HG03571 (cell line): Measurements from ENCODE around the gene BEND7.

Source experiments
- ATAC-seq: cut with Tn5 transposase; IDR thresholded peaks from one replicate; pipeline ENCODE4 v1.9.1; 2021; ENCODE audit not compliant: unreplicated experiment

BEND7 gene

DNA sequence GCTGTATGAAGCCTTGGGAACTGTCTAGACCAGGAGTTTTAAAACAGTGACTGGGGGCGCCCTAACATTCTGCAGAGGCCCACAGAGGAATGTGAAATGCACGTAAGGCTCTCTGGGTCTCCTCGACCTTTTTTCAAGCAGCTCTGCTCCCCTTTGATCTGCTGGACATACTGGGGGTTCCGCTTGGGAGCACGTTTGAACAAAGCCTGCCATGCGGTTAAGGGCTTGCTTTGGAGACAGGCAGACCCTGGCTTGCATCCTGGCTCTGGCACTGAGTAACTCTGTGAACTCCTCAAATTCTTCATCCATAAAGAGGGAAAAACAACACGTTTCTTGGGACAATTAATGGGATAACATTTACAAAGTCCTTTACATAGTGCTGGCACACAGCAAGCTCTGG is 7.8 kb downstream of the BEND7 start:
- ATAC-seq = no peak

DNA sequence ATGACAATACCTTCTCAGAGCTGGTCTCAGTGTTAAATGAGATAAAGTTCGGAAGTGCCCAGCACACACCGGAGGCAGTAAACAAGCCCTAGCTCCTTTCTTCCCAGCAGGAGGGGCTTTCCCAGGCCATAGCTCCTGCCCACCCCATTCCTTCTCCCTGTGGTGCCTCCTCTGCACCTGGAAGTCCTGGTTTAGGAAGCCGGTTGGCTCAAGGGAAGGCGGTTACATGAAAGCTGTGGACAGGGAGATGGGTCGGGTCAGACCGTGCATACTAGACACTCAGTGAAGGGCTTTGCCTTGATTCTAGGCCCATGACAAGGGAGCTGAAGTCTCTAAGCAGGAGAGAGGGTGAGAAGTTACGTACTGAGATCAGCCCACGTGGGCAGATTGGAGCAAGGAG is 8.6 kb downstream of the BEND7 start:
- ATAC-seq = no peak

DNA sequence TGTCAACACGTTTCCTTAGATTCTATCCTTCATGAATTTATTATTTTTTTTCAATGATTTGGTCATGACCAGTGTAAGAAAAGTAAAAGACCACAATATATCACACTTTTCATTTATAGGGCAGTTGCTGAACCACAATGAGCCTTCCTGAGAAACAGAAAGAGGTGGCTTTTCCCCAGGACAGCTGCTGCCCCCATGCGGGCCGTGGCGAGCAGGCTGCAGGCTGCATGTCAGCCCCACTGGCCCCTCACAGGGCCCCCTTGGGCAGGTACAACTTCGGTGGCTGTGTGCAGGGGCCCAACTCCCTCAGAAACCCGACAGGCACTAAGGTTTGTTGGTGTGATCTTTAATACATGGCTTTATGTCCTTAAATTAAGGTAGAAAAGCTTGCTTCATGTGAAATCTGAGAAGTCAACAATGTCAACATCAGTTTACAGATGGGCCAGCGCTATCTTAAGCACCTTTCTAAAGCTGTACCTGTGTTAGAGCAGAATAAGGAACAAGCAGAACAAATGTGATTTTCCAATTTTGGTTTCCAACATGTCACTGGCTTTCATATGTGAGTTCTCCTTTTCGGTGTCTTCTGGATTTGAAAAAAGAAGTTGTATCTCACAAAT is 10.6 kb downstream of the BEND7 start:
- ATAC-seq = no peak

DNA sequence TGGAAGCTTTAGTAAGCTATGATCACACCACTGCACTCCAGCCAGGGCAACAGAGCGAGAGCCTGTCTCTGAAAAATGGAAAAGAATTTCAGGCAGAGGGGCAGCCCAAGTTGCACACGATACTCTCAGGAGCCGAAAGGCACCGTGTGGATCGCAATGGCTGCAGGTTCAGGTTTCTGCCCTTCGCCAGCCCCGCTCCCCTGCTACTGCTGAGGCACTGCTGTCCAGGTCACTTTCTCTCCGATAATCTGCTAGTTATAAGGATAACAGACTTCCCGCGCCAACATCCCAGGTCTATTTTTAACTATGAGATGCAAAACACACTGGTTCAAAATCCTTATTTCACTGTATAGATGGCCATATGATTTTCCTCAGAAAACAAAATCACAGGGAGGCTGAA is 11.1 kb downstream of the BEND7 start:
- ATAC-seq = no peak

DNA sequence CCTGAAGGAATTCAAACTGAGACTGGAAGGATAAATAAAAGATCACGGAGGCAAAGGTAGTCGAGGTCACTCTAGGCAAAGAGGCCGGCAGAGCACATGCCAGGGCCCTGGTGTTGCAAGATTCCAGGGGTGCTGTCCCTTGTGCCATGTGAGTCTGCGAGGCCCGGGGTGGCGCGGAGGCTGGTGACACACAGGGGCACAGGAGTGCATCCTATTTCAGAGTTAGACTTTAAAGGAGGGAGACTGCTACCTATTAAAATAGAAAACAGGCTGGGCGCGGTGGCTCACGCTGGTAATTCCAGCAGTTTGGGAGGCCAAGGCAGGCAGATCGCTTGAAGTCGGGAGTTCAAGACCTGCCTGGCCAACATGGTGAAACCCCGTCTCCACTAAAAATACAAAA is 12.6 kb downstream of the BEND7 start:
- ATAC-seq = no peak

DNA sequence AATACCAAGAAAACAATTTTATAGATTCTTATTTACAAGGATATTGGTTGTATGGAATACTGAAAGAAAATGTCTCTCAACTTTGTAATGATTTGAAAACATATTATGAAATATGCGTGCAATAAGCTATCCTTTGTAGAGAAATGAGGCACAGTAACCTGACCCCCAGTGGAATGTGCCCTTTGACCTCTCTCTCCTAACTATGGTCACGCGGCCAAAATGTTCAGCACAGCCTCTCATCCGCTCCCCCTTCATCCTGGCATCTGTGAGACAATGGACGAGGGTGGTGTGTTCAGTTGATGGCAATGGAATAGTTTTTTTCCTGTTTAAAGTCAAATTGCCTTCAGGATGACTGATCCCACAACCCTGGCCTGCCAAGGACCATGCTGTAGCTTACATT is 13.3 kb downstream of the BEND7 start:
- ATAC-seq = no peak

DNA sequence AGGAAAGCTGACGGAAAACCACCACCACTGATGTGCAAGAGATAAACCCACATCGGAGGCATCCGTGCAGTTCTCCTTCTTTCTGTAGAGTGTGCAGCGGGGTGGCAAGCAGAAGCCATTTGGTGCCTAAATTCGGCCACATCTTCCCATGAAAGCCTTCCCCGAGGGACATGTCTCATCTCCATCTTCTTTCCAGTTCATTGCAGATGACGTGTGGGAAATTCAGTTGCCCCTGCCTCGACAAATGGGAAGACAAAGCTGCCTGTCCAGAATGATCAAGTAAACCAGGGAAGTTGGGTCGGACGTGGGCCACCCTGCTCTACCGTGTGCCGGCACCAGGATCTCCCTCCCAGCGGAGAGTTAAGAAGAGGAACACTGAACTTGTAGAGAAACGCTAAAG is 14.5 kb downstream of the BEND7 start:
- ATAC-seq = no peak

DNA sequence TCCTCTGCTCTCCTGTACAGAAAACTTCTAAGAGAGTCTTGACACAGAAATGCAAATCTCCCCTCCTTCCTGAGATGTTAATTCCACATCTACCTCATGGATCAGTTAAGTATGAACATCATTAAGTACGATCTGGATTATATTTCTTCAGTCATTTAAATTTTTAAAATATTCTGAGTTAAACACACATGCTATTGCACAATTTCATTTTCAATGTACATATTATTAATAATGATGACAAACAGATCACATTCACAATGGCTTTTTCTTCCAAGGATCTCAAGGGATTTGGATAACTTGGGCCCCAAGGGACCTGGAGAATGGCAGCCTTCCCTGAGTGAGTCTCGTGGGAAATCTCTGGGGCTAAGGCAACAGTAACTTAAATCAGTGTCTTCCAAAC is 16.2 kb downstream of the BEND7 start:
- no peak for ATAC-seq

DNA sequence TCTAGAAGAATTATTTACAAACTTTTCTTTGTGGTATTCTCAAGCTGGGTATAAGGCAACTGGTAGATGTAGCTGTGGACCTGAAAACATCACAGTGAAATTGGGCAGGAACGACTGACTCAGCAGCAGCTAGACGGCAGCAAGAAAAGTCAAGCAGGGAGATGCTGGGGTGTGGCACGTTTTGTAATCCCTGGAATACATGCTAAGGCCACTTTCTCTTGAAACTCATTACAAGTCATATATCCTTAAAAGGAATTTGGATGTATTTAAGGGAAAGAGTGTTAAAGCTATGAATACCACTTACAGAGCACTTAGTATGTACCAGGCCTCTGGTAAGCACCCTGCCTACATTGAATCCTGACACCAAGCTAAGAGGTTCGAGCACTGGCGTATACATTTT is 17.4 kb downstream of the BEND7 start:
- ATAC-seq = no peak

DNA sequence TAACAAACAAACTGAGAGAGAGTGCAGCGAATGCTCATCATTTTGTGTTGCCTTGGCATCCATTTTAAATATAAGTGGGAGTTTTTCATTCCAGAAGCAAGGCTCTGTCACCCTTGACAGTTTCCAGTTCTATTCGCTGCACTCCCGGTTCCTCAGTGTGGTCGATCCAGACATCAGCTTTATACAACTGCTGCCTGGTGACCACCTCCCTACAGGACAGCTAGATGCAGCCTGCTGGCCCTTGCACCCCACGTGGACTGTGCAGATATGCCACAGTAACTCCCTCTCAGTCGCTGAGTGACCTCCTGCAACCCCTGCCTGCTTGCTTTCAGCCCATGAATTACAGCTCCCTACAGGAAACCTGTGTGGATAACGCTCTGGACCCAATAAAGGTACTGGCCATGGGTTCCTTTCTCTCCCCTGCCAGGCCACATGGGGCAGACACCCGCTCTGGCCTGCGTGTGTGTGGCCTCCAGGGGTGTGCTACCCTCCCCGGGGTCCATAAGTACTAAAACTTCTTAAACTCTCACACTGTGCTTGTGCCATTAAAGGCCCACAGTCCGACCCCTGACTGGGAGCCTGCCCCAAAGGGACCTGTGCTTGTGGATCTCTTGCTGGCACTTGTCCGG is 23.6 kb downstream of the BEND7 start:
- ATAC-seq = no peak

DNA sequence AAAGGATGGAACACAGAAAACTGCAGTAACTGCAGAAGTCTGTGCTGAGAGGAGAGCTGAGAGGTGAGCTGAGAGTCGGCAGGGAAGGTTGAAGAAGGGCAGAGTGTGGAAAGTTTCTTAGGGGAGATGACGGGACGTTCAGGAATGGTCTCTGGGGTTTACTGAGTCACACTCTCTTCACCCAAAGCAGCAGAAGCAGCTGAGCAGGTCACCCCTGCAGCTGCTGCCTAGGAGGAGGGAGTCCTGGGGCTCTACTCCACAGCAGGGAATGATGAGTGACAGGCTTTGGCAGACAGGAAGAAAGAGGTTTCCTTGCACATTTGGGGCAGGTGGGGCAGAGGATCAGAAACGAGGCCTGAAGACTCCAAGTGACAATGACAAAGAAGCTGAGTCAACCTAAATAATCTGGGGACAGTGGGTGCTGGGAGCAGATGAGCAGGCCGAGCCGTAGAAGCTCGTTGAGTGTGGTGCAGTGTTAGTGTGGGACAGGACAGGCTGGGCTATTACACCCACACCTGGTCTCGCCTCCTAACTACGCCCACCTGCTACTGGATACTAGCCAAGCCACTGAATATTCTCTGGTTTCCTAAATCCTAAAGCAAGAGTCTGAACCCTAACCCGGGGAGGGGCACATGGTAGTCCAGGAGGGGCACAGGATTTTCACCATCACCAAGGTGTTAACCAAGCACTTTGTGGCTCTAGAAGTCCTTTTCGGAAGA is 24.9 kb downstream of the BEND7 start:
- ATAC-seq = no peak

DNA sequence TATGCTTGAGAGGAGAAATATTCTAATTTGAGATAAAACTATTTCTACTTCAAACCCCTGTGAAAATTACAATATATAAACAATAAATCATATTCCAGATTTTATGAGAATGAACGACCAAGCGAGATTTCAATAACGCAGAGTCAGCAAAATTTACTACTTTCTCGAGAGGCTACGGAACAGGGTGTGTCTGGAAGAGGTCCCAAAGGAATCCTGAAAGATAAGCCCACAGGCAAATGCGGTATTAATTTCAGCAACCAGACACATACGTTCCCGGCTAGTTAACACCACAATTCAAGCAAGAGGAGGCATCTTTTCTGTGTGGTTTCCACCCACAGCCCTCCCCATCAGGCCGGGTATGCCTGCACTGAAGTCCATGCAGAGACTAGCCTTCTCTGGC is 26.4 kb downstream of the BEND7 start:
- ATAC-seq = no peak

DNA sequence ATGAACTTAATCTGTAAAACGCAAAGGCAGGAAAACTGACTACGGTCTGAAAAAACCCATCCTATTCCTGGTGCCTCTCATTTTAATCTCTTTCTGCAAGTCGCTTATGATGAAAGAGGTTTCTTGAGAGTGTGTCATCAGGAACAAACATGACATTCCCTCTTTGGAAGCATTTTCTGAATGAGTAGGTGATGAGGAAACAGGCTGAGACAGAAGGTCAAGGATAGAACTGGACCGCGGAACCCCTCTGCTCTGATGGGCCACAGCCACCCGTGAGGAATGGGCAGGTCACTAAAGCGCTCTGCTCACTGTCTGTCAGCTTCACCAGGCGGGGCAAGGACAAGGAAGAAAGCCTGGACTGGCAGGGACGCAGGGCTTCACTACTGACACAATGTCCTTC is 28.6 kb downstream of the BEND7 start:
- no peak for ATAC-seq

DNA sequence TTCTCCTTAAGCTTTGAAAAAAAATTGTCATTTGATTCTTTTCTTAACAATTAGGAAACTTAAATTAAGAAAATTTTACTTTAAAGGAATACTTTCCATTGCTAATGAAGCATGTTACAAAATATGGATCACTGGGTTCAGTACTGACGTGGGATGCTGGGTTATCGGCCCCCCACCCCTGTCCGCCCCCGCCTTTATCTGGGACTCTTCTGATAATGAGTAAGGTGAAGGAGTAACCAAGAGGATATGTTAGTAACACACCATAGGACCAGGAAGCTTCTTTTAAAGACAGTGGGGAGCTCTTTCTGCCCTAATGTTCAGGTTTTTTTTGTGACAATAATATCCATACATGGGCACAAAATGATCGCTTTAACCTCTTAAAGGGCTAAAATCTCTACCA is 29.7 kb downstream of the BEND7 start:
- no peak for ATAC-seq

DNA sequence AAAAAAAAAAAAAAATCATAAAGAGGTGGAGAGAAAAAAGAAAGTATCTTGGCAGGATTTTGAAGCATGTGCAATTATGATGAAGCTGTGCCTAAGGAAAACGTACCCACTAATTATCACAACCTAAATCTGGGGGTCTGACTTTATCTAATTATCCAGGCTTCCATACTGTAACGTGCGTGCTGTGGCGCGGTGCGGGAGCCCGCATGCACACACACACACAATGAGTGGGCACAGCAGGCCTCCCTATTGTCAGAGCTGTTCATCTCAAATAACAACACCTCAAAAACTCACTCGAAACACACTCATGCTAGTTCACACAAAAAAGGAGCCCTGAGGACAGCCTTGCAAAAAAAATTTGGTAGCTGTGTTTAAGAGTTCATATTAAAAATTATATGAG is 31.9 kb downstream of the BEND7 start:
- no peak for ATAC-seq

DNA sequence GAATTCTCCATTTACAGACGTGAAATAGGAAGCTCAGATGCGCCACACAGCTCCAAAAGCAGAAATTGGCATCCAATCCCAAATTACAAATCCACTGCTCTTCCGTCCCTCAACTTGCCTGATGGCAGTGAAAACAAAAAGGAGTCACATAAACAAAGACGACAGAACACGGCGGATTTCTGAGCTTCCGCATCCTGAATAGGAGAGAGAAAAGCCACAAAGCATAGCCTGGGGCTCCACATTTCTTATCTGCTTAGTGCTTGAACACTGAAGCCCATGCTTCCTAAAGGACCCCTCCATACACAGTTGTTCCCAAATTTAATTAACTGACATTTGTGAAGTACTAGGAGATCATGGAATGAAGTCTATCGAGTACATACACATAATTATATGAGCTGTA is 32.6 kb downstream of the BEND7 start:
- no peak for ATAC-seq

DNA sequence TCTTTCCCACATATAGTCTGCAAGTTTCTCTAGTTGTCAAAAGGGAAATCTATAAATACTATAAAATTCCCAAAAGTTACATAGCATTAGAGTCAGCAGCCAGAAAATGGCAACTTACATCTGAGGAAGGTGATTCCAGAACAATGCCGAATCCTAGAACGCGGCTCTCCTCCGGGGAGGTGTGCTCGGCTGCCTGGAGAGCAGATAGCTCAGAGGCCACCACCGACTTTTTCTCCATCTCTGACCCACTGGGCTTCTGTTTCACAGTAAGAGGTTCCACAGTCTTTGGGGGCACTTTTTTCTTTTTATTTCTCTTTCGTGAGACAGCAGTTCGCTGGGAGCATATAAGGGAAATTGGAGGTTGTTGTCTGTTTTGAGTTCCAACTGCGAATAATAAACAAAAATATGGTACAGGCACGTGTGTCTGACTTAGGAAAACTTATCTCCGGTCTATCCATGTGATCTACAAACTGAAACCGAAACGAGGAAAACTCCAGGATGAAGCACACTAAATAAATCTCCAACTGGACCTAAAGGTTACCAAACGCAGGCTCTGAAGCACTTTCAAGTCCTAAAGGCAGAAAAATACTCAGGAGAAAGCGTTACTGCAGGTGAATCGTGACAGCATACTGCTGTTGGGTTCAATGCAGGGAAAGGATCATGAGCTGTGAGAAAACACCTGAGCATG is 36.2 kb downstream of the BEND7 start:
- no peak for ATAC-seq

DNA sequence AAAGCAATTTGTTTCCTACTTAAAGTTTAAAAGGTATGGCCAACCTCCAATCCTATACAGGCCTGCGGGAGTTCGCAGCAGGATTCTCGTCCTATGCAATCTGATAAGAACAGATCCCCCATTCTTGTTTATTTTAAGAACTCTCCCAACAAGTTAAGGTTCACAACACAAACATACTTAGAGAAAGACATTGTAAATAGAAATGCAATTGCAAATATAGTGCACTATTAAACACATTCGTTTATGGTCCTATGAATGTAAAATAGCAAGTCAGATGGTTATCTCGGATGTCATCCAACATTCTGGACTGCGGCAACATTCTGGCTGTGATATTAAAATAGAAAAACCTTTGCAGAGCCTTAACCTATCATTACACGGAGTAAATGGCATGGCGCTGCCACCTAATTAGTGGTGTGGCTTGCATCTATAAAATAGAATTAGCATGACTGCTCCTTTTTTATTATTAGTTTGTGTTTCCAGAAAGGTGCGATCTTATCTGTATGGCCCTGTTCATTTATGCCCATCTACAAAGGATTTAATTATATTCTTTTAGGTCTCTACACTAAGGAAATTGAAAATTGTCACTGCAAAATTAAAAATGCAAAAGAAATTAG is 37.0 kb downstream of the BEND7 start:
- ATAC-seq = no peak

DNA sequence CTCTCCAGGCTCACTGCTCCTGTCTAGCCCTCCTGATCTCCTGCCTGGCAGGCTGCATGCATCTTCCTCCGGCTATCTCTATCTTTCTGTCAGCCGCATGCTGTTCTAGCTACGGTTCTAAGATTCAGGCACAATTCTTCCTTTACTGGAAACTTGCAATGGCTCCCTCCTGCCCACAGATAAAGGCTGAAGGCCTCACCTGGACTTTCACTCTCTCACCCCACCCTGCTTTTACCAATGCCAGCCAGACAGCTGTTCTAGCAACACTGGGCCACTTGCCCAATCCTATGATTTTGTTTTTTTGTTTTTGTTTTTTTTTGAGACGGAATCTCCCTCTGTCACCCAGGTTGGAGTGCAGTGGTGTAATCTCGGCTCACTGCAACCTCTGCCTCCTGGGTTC is 38.3 kb downstream of the BEND7 start:
- ATAC-seq = no peak

DNA sequence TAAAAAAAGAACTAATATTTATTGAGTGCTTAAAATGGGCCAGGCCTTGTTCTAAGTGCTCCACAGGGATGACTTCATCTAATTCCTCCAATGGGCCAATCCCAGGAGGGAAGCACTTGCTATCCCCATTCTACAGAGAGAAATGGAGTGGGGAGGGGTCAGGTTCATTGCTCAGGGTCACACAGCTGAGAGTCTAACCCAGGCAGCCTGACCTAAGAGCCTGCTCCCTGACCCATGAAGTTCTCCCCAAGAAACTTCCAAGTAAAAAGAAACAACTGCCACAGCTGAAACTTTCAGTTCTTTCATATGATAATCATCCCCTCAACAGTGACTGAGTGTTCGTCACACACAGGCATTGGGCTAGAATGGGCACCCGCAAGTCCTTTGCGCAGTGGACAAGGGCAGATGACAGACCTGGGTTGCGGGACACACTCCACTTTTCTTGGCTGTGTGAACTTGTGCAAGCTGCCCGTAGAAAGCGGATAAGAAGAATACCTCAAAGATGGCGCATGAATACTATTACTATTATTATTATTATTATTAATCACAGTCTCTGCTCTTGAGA is 39.7 kb downstream of the BEND7 start:
- ATAC-seq = no peak

DNA sequence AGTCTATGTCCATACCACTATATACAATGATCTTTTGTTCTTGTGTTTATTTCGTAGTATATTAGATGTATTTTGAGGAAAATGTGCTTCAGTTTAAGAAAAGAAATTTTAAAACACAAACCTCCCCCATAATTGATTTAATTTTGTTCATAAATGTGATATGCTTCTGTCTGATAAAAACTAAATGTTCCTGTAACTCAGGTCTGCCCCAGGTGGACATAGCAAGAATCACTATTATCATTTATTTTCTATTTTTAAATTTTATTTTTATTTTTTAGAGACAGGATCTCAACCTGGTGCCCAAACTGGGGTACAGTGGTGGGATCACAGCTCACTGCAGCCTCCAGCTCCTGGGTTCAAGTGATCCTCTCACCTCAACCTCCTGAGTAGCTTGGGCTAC is 43.2 kb downstream of the BEND7 start:
- no peak for ATAC-seq
